Stimulated activated CD4-positive, alpha-beta T cell treated with anti-CD3 and anti-CD28 coated beads, Interleukin-1b, Interleukin-23, amount 100 ng/mL, for 24 hours (primary cell): Measurements from ENCODE around the gene CKS1B.

ENCODE experiments used
- DNase-seq, 4 experiments: peaks; one replicate each; pipeline ENCODE4 v3.0.0-alpha.2; 2020; ENCODE audit warnings: low read depth in 4 of 4, low spot score in 1 of 4

The CKS1B gene

GRCh38 chr1:155000726-155001424 is 26.4 kb downstream of the CKS1B start:
- DNase-seq: peak in 2 of 4 experiments; percentile 73 to 86

DNA sequence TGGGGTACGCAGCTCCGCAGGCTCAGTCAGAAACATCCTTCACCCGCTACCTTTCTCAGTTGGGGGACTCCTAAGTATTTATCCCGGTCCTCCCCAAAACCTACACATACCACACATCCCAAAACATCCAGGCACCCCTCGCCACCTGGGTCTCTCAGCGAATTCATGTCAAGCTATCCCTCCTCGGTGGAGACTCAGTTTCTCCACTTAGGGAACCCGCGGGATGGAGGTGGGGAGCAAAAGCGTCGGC is 26.9 kb downstream of the CKS1B start:
- no peak for DNase-seq

DNA sequence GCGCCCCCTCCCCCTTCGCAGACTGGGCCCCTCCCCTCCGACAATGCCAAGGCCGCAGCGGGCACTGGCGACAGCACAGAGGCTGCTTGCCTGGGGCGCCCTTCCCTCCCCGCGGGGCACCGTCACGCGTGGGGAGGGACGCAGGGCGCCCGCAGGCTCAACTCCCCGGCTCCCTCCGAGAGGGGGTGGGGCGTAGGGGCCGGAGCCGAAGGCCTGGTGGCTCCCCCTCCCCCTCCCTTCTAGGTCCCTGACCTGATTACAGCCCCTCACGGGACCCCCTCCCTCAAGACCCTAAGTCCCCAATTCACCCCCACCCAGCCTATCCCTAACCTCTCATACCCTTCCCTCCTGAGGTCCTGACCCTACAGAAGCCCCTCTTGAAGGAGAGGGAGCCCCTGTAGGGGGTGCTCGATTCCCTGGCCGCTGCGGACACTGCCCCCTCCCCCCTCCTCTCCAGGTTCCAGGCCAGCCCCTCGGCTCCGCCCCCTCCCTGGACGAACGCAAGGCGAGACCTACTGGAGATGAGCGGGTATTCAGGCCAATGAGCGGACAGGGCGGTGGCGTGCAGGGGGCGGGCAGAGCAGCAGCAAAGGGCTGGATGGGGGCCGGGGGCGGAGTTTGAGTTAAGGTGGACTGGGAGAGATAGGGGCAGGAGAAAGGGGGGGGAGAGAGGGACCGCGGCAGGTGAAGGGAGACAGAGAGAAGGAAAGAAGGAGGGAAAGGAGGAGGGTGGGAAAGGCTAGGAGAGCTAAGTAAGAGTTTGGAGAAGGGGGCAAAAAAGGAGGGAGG is 27.4 kb downstream of the CKS1B start:
- DNase-seq: peak; percentile 94 to 100 (median 97)

- no peak for DNase-seq
Observed at GRCh38 chr1:155002464-155003226, 28.2 kb downstream of the CKS1B start, which contains the start of gene ZBTB7B. ZBTB7B (plus strand) TSS chr1:155002802; CDS start chr1:155014661, 11,859 bp downstream.

GRCh38 chr1:155003227-155003765 is 28.8 kb downstream of the CKS1B start:
- DNase-seq: no peak

GRCh38 chr1:155003766-155004351 is 29.4 kb downstream of the CKS1B start:
- DNase-seq: no peak

DNA sequence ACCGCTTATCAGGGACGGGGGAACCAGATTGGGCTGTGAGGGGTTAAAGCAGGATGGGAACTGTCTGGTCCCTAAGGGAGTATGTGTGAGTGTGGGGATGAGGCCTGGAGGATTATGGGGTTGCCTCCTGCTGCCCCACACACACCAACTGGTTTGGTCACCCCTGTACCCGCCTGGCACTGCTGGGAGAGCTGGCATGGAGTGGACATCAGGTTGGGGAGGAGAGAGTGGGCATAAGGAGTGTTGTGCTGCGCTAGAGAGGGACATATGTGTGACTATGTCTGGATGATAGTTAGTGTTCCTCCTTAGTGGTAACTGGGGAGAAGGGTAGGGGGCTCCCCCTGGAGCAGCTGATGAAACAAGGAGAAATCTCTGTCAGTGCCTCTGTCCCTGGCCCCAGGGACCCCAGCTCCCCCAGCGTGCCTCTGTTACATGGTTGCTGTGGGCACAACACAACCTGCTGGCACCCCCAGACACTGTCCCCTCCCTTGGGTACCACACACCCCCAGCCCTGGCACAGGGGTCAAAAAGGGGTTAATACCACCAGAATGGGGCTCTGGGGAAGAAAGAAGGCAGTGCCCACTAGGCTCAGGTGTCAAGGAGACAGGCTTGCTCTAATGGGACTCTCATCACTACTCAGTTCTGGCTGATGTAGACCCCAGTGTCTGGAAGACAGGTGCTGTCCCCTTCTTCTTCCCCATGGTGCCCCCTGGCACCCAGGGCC is 30.0 kb downstream of the CKS1B start:
- no peak for DNase-seq

DNA sequence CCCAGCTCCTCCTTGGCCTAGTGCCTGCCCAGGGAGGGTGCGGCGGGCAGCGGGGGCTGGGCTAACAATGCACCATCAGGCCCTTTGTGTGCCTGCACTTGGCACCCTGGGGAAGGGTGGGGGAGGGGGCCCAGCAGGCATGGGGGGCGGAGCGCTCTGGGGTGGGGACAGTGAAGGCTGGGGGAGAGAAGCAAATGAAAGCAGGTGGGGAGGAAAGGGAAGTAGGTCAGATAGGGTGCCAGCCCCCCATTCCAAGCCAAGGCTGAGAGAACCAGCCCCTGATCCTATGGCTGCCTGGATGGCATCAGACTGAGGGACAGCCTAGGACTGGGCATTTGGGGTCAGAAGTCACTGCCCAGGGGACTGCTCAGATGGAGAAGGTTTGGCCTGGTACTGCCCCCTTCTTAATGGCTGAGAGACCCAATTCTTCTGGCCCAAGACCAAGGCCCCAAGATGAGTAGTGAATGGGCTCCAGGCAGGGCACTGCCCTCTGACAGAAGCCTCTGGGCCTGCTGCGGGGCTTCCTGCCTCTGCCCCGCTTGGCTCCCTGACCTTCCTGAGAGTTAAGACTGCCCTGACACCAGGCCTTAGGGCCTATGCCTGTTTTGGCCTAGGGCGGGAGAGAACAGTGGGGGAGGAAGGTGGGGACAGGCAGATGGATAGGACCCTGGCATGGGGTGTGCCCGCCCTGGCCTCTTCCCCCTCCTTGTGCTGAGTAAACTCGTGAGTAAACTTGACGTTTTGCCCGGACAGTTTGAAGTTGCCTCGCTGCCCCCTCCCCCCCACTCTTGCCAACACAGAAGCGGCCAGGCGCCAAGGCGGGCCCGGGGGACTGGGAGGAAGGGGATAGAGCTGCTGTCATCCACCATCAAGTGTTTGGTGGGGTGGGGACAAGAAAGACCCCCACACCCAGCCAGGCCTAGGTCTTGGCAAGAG is 30.9 kb downstream of the CKS1B start:
- DNase-seq: no peak

DNA sequence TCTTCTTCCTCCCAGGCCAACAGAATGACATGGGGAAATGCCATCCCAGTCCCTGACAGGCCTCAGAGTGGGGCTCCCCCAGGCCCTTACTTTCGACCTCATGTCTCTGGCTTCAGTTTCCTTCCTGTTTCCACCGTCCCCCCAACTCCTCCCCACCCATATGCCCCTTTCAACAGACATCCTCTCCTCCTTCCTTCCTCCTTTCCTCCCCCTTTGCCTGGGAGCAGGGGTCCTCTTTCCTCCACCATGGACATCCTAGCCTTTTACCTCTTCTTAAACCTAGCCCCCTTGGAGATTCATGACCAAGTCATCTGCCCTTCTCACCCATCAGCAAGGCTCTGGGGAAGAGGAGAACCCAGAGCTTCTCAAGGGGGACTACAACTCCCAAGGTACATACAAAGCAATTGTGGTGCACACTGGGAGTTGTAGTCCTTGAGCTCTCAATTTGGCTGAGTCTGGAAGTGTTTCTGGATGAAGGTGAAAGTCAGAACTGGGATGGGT is 32.2 kb downstream of the CKS1B start:
- no peak for DNase-seq

- no peak for DNase-seq
Observed at GRCh38 chr1:155007251-155007828, 32.9 kb downstream of the CKS1B start.

DNA sequence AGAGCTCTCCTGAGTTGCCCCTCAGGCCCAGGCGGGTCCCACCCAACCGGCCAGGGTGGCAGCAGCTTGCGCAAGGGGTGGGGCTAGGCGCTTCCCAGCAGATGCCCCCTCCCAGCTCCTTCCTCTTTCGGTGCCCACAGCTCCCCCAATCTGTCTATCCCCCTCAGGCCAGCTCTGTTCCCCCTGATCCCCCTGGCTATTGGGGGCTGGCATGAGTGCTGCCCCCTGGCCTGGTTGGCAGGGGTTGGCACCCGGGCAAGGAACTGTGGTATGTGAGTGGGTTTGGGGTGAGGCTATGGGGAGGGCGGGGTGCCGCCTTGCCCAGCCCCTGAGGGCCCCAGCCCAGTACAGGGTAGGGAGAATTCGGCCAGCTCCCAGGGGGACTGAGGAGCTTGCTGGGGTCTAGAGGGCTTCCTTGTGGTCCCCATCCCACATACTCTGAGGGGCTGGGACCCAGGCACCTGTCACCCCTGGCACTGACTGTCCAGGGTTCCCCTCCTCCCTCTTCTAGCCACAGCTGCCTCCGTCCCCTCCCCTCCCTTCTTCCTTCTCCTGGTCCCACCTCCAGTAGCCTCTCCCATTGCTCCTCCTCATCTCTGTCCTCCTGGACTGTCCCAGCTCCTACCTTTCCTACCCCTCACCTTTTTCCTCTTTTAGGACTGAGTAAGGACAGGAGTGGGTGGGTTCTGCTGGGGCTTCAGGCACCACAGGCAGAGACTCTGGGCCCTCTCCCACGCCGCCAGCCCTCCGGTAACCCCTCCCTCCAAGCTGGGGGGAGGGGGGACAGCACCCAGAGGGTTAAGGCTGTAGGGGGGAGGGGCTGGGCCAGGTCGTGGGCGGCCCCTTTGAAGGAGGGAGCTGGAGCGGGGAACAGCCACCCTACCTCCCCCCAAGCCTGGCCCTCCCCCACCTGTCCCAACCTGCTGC is 33.8 kb downstream of the CKS1B start:
- peak in 3 of 4 experiments; percentile 45 to 89 (median 51) for DNase-seq

- no peak for DNase-seq
Observed at GRCh38 chr1:155009221-155009711, 34.8 kb downstream of the CKS1B start.

DNA sequence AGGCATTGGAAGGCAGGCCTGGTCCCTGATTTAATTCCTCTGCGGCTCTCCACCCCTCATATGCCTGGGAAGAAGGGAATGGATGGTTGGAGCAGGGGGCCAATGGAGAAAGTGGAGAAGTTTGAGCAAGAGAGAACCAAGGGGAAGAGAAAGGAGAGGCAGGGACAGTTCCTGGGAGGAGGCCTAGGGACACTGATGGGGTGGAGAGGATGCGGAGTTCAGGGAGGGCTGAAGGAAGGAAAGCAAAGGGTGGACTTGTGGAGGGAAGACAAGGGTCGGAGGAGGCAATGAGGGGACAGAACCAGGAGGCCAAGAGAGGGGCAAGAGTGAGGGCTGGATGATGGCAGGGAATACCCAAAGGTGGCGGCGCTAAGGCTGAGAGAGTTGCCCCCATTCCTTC is 35.3 kb downstream of the CKS1B start:
- no peak for DNase-seq

GRCh38 chr1:155010211-155010918 is 35.9 kb downstream of the CKS1B start:
- no peak for DNase-seq

DNA sequence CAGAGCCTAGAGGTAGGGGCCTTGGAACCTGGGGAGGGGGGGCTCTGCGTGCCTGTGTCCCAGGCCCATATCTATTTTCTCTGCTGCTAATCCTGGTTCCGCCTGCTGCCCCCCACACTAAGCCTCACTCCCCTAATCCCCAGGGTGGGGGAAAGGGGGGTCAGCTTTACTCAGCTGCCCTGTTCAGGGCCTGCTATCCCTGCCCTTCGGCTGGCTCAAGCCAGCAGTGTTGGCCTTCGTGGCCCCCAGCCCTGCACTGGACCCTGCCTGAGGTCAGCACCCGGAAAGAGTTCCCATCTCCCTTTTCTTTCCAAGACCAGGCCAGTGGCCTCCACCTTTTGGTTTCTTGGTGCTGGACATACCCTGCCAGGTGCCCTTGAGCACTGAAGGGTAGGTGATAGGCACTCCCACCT is 36.5 kb downstream of the CKS1B start:
- DNase-seq: no peak

DNA sequence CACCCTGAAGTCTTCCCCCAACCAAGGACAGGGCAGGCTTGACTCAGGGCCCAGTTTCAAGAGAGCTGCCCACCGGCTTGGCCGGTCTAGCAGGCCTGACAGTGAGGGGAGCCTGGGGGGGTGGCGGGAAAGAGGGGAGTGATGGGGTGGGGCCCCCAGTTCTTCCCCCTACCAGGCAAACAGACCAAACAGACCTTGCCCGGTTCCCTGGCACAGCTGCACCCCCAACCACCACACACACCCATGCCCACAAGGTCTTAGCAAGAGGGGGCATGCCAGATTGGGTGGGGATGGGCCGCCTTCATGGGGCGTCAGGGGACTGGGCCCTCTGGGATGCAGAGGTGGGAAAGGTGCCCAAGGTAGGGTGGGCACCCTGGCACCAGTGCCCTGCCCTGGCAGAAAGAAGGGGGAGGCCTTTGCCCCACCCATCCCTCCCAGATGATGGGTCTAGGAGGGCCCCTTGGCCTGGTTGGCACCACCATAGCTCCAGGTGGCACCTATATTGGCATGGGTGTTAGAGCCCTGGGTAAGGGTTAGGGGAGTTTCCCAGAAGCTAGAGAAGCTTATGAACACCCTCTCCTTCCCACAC is 37.0 kb downstream of the CKS1B start:
- DNase-seq: no peak
